GM21723 (cell line): ENCODE results near the gene CDHR5.

Source experiments
- ATAC-seq: cut with Tn5 transposase; IDR thresholded peaks from one replicate; pipeline ENCODE4 v1.9.1; 2021; ENCODE audit warnings: mild to moderate bottlenecking, moderate library complexity; ENCODE audit not compliant: unreplicated experiment

The CDHR5 gene

DNA sequence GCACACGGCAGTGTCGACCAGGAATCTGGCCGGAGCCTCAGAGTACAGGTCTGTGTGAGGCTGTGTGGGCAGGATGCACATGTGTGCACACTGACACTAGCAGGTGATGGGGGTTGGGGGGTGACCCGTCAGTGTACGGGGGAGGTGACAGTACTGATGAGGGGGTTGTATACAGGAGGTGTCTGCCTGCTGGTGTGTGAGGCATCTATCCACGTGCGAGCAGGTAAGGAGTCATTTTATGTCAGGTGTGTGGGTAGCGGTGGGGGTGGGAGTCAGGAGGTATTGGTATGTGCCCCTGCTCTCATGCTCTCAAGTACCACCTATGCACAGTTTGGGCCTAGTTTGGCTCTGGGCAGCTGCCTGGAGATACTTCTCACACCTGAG lies 53.0 kb downstream of the CDHR5 start:
- no peak for ATAC-seq

DNA sequence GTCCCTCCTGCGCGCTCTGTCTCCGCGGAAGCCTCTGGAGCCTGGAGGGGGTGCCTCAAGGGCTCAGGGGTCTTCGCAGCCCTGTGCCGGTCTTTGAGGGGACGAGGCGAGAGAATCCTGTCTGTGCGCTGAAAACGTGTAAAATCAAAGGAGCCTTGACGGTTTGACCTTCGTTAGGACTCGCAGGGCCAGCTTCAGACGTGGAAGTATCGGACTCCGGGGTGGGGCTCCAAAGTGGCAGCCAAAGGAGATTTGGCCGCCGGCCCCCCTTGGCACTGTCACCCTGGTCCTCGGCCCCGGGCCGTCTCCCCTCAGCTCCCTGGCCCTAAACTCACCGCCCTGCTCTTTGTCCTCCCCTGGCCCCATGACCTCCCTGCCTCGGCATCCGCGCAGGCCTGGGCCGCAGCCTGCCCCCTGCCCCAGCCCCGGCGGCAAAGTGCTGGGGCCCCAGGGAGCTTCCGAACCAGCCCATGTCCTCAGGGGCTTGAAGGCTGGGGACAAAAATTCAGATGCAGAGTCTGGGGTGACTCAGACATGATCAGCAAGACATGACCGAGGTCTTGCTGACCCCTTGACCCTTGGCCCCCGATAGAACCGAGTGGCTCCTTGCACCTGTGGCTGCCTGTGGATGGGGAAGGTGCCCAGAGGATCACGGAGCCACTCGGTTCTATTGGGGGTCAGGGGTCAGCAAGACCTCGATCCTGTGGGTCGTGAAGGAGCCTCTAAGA lies 55.4 kb downstream of the CDHR5 start:
- no peak for ATAC-seq

DNA sequence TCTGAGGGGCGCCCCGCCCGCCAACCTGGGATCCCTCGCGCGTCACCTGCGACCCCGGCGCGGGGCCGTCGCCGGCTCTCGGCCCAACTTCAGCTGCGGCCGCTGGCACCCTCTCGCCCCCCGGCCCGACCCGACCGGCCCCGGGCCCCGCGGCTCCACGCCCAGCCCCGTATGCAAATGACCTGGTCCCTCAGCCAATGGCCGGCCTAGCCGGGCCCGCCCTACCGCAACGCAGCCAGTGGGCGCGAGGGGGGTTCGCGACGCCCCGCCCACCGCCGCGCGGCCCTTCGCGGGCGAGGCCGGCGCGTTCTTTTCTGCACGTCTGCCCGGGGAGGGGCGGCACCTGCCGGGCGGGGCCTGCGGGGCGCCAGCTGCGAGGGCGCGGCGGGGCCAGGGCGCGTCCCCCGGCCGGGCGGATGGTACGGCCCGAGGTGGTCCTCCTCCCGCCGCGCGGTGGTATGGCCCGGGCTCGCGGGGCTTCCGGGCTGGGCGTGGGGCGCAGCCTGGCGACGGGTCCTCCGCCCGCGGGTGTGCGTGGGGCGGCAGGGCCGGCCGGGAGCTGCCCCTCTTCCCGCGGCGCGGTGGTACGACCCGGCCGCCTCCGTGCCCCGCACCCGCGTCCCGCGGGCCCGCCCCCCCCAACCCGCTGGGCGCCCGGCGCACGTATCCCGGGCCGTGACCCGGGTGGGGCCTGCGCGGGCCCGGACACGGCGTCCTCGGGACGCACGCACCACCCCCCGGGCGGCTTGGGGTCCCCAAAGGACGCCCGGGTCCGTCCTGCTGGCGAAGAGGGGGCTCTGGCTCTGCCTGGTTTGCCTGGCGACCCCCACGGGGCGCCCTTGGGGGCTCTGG lies 56.2 kb downstream of the CDHR5 start:
- peak; percentile 86 for ATAC-seq

DNA sequence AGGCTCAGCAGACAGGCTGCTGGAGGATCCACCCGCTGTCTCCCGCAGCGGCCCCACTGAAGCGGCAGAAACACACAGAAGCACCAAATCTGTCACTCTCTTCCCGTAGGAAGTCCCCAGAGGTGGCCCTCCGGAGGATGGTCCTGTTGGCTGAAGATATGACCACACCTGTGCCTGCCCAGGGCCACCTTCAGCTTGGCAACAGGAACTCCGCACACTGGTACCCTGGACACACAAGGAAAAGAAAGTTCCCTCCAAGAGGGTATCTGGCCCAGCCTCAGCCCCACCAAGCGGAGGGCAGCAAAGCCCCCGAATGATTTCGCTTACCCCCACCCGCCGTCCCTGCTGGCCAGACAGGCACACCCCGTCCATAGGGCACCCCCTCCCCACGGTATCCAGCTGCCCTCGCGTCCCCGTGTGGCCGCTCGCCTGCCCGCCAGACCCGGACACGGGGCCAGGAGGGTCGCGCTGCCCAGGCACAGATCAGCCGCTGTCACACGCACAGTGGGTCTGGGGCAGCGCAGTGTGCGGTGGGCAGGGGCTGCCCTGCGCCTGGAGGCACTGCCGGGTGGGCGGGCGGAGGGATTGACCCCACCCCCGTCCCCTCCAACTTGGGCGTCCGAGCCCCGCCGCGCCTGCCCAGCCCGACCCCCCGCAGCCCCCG lies 57.0 kb downstream of the CDHR5 start:
- no peak for ATAC-seq

DNA sequence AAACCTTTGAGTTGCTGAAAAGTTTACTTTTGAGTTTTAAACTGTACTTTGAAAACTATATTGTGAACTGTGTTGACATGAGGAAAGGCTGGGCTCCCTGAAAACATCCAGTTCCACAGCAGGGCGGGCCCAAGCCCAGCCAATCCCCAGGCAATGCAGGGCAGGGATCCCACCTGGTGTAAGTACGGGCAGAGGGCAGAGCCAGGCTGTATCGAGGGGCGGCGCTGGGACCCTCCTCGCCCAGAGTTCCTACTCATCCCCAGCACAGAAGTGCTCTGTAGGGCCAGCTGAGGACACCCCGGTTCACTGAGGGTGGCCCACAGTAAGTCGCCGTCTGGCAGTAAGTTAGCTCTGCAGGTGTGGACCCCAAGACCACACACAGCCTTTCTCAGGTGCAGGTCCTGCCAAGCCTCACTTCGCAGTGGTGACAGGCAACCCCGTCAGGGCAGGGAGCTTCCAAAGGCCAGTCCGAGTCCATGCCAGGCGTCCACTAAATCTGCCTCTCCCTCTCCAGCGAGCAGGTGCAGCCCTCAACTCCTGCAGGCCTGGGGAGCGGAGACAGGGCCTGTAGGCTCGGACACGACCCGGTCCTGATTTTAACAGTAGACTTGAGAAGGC lies 57.6 kb downstream of the CDHR5 start:
- no peak for ATAC-seq
